ENCODE measurements around the gene ADAMTSL3. TPM values are rescaled to one million over a fixed set of nuclear protein-coding genes. Genes with fewer than 3 reads are reported as not detected.

ADAMTSL3 gene
- total RNA-seq, 2 donors from 2014 or later = 0.79 to 3.4 TPM

DNA sequence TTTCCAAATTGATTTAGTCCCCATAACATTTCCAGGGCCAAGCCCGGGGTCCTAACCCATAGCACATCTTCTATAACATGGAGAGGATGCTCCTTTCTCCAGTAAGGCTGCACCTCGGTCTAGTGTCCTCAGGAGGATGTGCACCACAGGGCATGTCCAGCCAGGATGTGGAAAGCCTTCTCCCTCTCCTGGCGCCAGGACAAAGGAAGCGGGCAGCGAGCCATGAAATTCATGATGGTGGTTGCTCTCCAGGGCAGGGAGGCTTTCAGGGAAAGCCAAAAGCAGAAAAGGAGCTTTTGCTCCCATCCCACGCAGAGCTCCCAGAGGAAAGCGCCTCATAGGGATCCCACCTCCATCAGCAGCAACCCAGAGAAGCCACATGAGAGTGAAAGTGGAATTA lies 220.0 kb downstream of the ADAMTSL3 start:
- Histone ChIP-seq H3K9ac (ENCODE audit: extremely low read depth, low read length, poor library complexity, severe bottlenecking) (no peak overlapping the region), H3K4me3 (ENCODE audit: low read length) (no peak overlapping the region), H3K9me3 (ENCODE audit: control insufficient read depth, low read length) (no peaks in the 10 kb centered on the region), H3K36me3 (ENCODE audit: control insufficient read depth, insufficient read depth, low read length) (no peaks in the 10 kb centered on the region), H3K27ac (ENCODE audit: low read depth, low read length) (no peak overlapping the region), H3K27me3 (ENCODE audit: control insufficient read depth, insufficient read depth, low read length, poor library complexity, severe bottlenecking) (peaks cover 4% of the 10 kb centered on the region), H3K4me1 (ENCODE audit: control insufficient read depth, insufficient read depth, low read length) (no peaks in the 10 kb centered on the region)
- no peak for DNase-seq
- no peak overlapping the region for H3K4me3 Mint-ChIP-seq
- 80 to 92% methylated on average over 3 to 7 of the region's 7 CpGs for WGBS, 2 experiments (ENCODE audit: insufficient coverage in 1 of 2, insufficient read length in 1 of 2)
- peaks cover 5% of the 10 kb centered on the region for H3K27me3 Mint-ChIP-seq (ENCODE audit: insufficient read depth)
- H3K9me3 Mint-ChIP-seq = no peaks in the 10 kb centered on the region
- TF ChIP-seq, protein P1, sequence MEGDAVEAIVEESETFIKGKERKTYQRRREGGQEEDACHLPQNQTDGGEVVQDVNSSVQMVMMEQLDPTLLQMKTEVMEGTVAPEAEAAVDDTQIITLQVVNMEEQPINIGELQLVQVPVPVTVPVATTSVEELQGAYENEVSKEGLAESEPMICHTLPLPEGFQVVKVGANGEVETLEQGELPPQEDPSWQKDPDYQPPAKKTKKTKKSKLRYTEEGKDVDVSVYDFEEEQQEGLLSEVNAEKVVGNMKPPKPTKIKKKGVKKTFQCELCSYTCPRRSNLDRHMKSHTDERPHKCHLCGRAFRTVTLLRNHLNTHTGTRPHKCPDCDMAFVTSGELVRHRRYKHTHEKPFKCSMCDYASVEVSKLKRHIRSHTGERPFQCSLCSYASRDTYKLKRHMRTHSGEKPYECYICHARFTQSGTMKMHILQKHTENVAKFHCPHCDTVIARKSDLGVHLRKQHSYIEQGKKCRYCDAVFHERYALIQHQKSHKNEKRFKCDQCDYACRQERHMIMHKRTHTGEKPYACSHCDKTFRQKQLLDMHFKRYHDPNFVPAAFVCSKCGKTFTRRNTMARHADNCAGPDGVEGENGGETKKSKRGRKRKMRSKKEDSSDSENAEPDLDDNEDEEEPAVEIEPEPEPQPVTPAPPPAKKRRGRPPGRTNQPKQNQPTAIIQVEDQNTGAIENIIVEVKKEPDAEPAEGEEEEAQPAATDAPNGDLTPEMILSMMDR (conservative IDR thresholded peaks at IDR 0.05) = no peak
- H3K36me3 Mint-ChIP-seq (ENCODE audit: low read depth) = no peaks in the 10 kb centered on the region
- no peaks in the 10 kb centered on the region for H3K4me1 Mint-ChIP-seq
- no peak overlapping the region for H3K27ac Mint-ChIP-seq

DNA sequence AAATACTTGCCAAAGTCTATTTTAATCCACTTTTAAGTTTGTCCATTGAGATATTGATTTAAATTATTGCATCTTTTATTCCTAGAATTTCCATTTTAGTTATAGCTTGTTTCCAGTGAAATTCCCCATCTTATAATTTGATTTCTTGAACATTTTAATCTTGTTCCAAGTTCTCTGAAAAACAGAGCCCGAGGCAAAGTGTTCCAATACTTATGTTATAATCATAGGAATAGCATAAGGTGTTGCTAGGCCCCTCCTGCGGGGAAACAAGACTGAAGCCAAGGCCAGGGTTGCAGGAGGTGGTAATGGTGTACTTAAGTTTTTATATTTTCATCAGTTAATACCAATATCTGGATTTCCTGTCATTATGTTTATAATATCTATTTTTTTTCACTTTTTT lies 226.6 kb downstream of the ADAMTSL3 start:
- Mint-ChIP-seq H3K36me3 (ENCODE audit: low read depth) (no peaks in the 10 kb centered on the region), H3K27me3 (ENCODE audit: insufficient read depth) (peaks cover 3% of the 10 kb centered on the region), H3K4me1 (no peaks in the 10 kb centered on the region), H3K9me3 (no peaks in the 10 kb centered on the region), H3K4me3 (no peak overlapping the region), H3K27ac (no peak overlapping the region)
- no peaks in the 10 kb centered on the region for H3K4me1 ChIP-seq (ENCODE audit: control insufficient read depth, insufficient read depth, low read length)
- H3K27me3 ChIP-seq (ENCODE audit: control insufficient read depth, insufficient read depth, low read length, poor library complexity, severe bottlenecking) = no peaks in the 10 kb centered on the region
- 100% methylated on average over 2 of the region's 2 CpGs; no CpG with 5 or more reads in 1 of the 2 experiments for WGBS, 2 experiments (ENCODE audit: insufficient coverage in 1 of 2, insufficient read length in 1 of 2)
- H3K4me3 ChIP-seq (ENCODE audit: low read length) = no peak overlapping the region
- DNase-seq = no peak
- no peak overlapping the region for H3K27ac ChIP-seq (ENCODE audit: low read depth, low read length)
- H3K36me3 ChIP-seq (ENCODE audit: control insufficient read depth, insufficient read depth, low read length) = no peaks in the 10 kb centered on the region
- TF ChIP-seq, protein P1 (conservative IDR thresholded peaks at IDR 0.05) = no peak
- no peak overlapping the region for H3K9ac ChIP-seq (ENCODE audit: extremely low read depth, low read length, poor library complexity, severe bottlenecking)
- H3K9me3 ChIP-seq (ENCODE audit: control insufficient read depth, low read length) = no peaks in the 10 kb centered on the region

DNA sequence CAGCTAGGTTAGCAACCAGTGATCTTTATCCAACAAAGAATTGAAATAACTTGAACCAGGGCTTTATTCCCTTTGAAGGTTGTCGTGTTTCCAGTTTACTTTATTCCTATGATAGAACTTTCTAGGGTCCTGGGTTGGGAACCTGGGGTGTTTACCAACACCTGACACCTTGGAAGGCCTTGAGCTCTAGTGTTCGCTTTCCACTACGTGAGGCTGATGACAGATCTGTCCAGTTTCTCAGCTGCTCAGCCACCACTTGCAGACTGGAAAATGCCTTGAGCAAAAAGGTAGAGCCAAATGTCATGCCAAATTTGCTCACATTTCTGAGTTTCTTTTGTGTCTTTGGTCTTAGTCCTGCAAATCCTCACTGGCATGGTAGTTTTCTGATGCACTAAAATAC lies 227.2 kb downstream of the ADAMTSL3 start:
- Mint-ChIP-seq H3K9me3 (no peaks in the 10 kb centered on the region), H3K36me3 (ENCODE audit: low read depth) (no peaks in the 10 kb centered on the region), H3K4me3 (no peak overlapping the region), H3K27ac (no peak overlapping the region), H3K27me3 (ENCODE audit: insufficient read depth) (peaks cover 3% of the 10 kb centered on the region), H3K4me1 (no peaks in the 10 kb centered on the region)
- DNase-seq = no peak
- Histone ChIP-seq H3K4me3 (ENCODE audit: low read length) (no peak overlapping the region), H3K9me3 (ENCODE audit: control insufficient read depth, low read length) (no peaks in the 10 kb centered on the region), H3K27ac (ENCODE audit: low read depth, low read length) (no peak overlapping the region), H3K9ac (ENCODE audit: extremely low read depth, low read length, poor library complexity, severe bottlenecking) (no peak overlapping the region), H3K4me1 (ENCODE audit: control insufficient read depth, insufficient read depth, low read length) (no peaks in the 10 kb centered on the region), H3K36me3 (ENCODE audit: control insufficient read depth, insufficient read depth, low read length) (no peaks in the 10 kb centered on the region), H3K27me3 (ENCODE audit: control insufficient read depth, insufficient read depth, low read length, poor library complexity, severe bottlenecking) (no peaks in the 10 kb centered on the region)
- 96 to 100% methylated on average over 3 of the region's 3 CpGs for WGBS, 2 experiments (ENCODE audit: insufficient coverage in 1 of 2, insufficient read length in 1 of 2)
- TF ChIP-seq, protein P1 (conservative IDR thresholded peaks at IDR 0.05) = no peak
